HepG2 (cell line): ENCODE measurements around the gene C20orf141. TPM values are rescaled to one million over a fixed set of nuclear protein-coding genes. Genes with fewer than 3 reads are reported as not detected.
A peak's percentile ranks its signal among the peaks of the same experiment; 100 is the strongest.

Experiments used
- CEBPZ ChIP-seq: IDR thresholded peaks from 2 replicates; pipeline ENCODE4 v1.6.1; 2012; ENCODE audit warnings: low read length, improper control_type of control experiment
- E2F2 ChIP-seq: sonication (generic); formaldehyde crosslinking; IDR thresholded peaks from 2 replicates; pipeline ENCODE4 v1.4.0; 2020; ENCODE audit warnings: missing genetic modification reagents, borderline replicate concordance
- FOXM1 ChIP-seq: sonication (generic); formaldehyde crosslinking; IDR thresholded peaks from 2 replicates; pipeline ENCODE4 v1.5.0; 2020; ENCODE audit warnings: missing genetic modification reagents
- KDM1A ChIP-seq: IDR thresholded peaks from 2 replicates; pipeline ENCODE4 v1.6.1; 2016; ENCODE audit warnings: missing compliant biosample characterization
- NR2C2 ChIP-seq: sonication (generic); formaldehyde crosslinking; IDR thresholded peaks from 2 replicates; pipeline ENCODE4 v1.4.0; 2020; ENCODE audit warnings: missing genetic modification reagents, mild to moderate bottlenecking, moderate library complexity, borderline replicate concordance
- PITX1 ChIP-seq: sonication (generic); formaldehyde crosslinking; IDR thresholded peaks from 2 replicates; pipeline ENCODE4 v1.5.1; 2020; ENCODE audit warnings: mild to moderate bottlenecking, missing genetic modification reagents
- PRPF4 ChIP-seq: fragments of 200-400 bp; formaldehyde crosslinking; IDR thresholded peaks from 2 replicates; pipeline ENCODE4 v1.6.1; 2016; ENCODE audit warnings: low read length, low read depth; ENCODE audit not compliant: poor library complexity, severe bottlenecking
- RARG ChIP-seq: sonication (generic); formaldehyde crosslinking; IDR thresholded peaks from 2 replicates; pipeline ENCODE4 v1.4.0; 2020; ENCODE audit warnings: low read depth, mild to moderate bottlenecking, missing genetic modification reagents
- RBM22 ChIP-seq: fragments of 200-400 bp; formaldehyde crosslinking; optimal IDR thresholded peaks from 2 replicates; pipeline ENCODE3; 2017; ENCODE audit warnings: mild to moderate bottlenecking, low read length, moderate library complexity
- RFX3 ChIP-seq: IDR thresholded peaks from 2 replicates; pipeline ENCODE4 v1.6.1; 2016; ENCODE audit warnings: missing biosample characterization, missing genetic modification reagents
- RXRB ChIP-seq: IDR thresholded peaks from 2 replicates; pipeline ENCODE4 v1.6.1; 2016; ENCODE audit warnings: borderline replicate concordance, missing genetic modification reagents, missing compliant biosample characterization
- ZNF10 ChIP-seq: sonication (generic); formaldehyde crosslinking; IDR thresholded peaks from 2 replicates; pipeline ENCODE4 v1.4.0; 2020; ENCODE audit warnings: mild to moderate bottlenecking, low read depth, missing genetic modification reagents, borderline replicate concordance
- ZNF143 ChIP-seq: sonication (generic); formaldehyde crosslinking; IDR thresholded peaks from 2 replicates; pipeline ENCODE4 v1.4.0; 2020; ENCODE audit warnings: missing genetic modification reagents
- ZNF292 ChIP-seq: sonication (generic); formaldehyde crosslinking; IDR thresholded peaks from 2 replicates; pipeline ENCODE4 v1.8.1; 2022; ENCODE audit warnings: mild to moderate bottlenecking, low read depth, missing genetic modification reagents, borderline replicate concordance
- ZNF615 ChIP-seq: sonication (generic); formaldehyde crosslinking; IDR thresholded peaks from 2 replicates; pipeline ENCODE4 v1.5.0; 2020; ENCODE audit warnings: mild to moderate bottlenecking, missing genetic modification reagents, borderline replicate concordance
- ZNF652 ChIP-seq: IDR thresholded peaks from 2 replicates; pipeline ENCODE4 v1.6.1; 2016; ENCODE audit warnings: low read depth, borderline replicate concordance
- ZNF704 ChIP-seq: sonication (generic); formaldehyde crosslinking; IDR thresholded peaks from 2 replicates; pipeline ENCODE4 v1.8.1; 2023; ENCODE audit warnings: mild to moderate bottlenecking, inconsistent platforms, moderate library complexity, missing genetic modification reagents, borderline replicate concordance
- ZNF710 ChIP-seq: sonication (generic); formaldehyde crosslinking; IDR thresholded peaks from 2 replicates; pipeline ENCODE4 v1.5.0; 2020; ENCODE audit warnings: mild to moderate bottlenecking, missing genetic modification reagents, borderline replicate concordance
- ZNF775 ChIP-seq: sonication (generic); formaldehyde crosslinking; IDR thresholded peaks from 2 replicates; pipeline ENCODE4 v1.4.0; 2020; ENCODE audit warnings: missing genetic modification reagents, mild to moderate bottlenecking, moderate library complexity, borderline replicate concordance
- polyA plus RNA-seq, 8 experiments: library from polyadenylated mRNA; depleted of rRNA in 3 of 8; stranded (reverse) in 7 of 8; unstranded in 1 of 8; fragments of >200 nt; fragmentation: Illumina TruSeq in 4 of 8; extraction: Trizol in 4 of 8; gene quantifications; 2 replicates each; pipeline versions ENCODE4 v1.2.1 to v1.2.3, GENCODE V29; 2011 to 2016; ENCODE audit warnings: low read depth in 4 of 8, missing spikeins in 1 of 8, mixed read lengths in 1 of 8; ENCODE audit not compliant: insufficient read depth in 1 of 8
- total RNA-seq, 5 experiments: library from RNA; depleted of rRNA; stranded (reverse); fragments of >200 nt; fragmentation: Illumina TruSeq; extraction: Trizol; gene quantifications; 2 replicates each; pipeline ENCODE4 v1.2.3, GENCODE V29; 2016; ENCODE audit warnings: low read depth in 1 of 5

The C20orf141 gene
- total and polyA plus RNA-seq, 2 of the 13 experiments (the other 11 are each of a cell fraction or from before 2014, with no cell fraction given) = not detected

GRCh38 chr20:2840138-2840966 lies 25.6 kb downstream of the C20orf141 start, which contains the start of the genes PCED1A and VPS16 (continued):
- TF ChIP-seq ZNF710 (CRISPR knock-in tag) (no peak; the same call in none of the 2 replicates), ZNF10 (CRISPR knock-in tag) (no peak), KDM1A (CRISPR knock-in tag) (no peak), PRPF4 (no peak), ZNF615 (CRISPR knock-in tag) (no peak), ZNF704 (CRISPR knock-in tag) (peak; percentile 91), RFX3 (CRISPR knock-in tag) (no peak), RBM22 (no peak), RARG (no peak), RXRB (CRISPR knock-in tag) (peak; percentile 58), ZNF652 (CRISPR knock-in tag) (no peak), PITX1 (CRISPR knock-in tag) (no peak; the same call in 1 of the 2 replicates), CEBPZ (no peak), ZNF143 (CRISPR knock-in tag) (peak; percentile 72), ZNF292 (CRISPR knock-in tag) (peak; percentile 25; the same call in 1 of the 2 replicates), ZNF775 (CRISPR knock-in tag) (peak; percentile 52; the same call in 1 of the 2 replicates), FOXM1 (CRISPR knock-in tag) (0 out of 2 replicates have a peak, but pooled peaks have one; percentile 21), E2F2 (CRISPR knock-in tag) (peak; percentile 93; the same call in 1 of the 2 replicates), NR2C2 (CRISPR knock-in tag) (peak; percentile 91)
